ENCODE data around the gene CREB5. TPM values are rescaled to one million over a fixed set of nuclear protein-coding genes. Genes with fewer than 3 reads are reported as not detected.

The CREB5 gene
- total RNA-seq, 1 donor from 2014 or later: not detected

- H3K4me3 Mint-ChIP-seq (ENCODE audit: low read depth): no peak overlapping the region
- DNase-seq (ENCODE audit: low spot score): no peak
- H3K9me3 Mint-ChIP-seq: no peaks in the 10 kb centered on the region
- H3K27me3 Mint-ChIP-seq (ENCODE audit: low read depth): peaks cover 5% of the 10 kb centered on the region
- no peak overlapping the region for H3K27ac Mint-ChIP-seq
- intact Hi-C loops (cut with micrococcal nuclease): no loop called here
- no peaks in the 10 kb centered on the region for H3K4me1 Mint-ChIP-seq (ENCODE audit: low read depth)
- no peaks in the 10 kb centered on the region for H3K36me3 Mint-ChIP-seq (ENCODE audit: low read depth)
Measured at GRCh38 chr7:28682801-28683200, 270.5 kb downstream of the CREB5 start.

GRCh38 chr7:28684650-28685241 is 272.4 kb downstream of the CREB5 start:
- Mint-ChIP-seq H3K27me3 (ENCODE audit: low read depth) (peaks cover 5% of the 10 kb centered on the region), H3K27ac (no peak overlapping the region), H3K36me3 (ENCODE audit: low read depth) (no peaks in the 10 kb centered on the region), H3K9me3 (no peaks in the 10 kb centered on the region), H3K4me1 (ENCODE audit: low read depth) (no peaks in the 10 kb centered on the region), H3K4me3 (ENCODE audit: low read depth) (no peak overlapping the region)
- intact Hi-C loops (cut with micrococcal nuclease): no loop called here
- no peak for DNase-seq (ENCODE audit: low spot score)

GRCh38 chr7:28685242-28685643 is 272.9 kb downstream of the CREB5 start:
- H3K27ac Mint-ChIP-seq: no peak overlapping the region
- H3K4me3 Mint-ChIP-seq (ENCODE audit: low read depth): no peak overlapping the region
- H3K4me1 Mint-ChIP-seq (ENCODE audit: low read depth): no peaks in the 10 kb centered on the region
- H3K36me3 Mint-ChIP-seq (ENCODE audit: low read depth): no peaks in the 10 kb centered on the region
- no peaks in the 10 kb centered on the region for H3K9me3 Mint-ChIP-seq
- H3K27me3 Mint-ChIP-seq (ENCODE audit: low read depth): peaks cover 5% of the 10 kb centered on the region
- DNase-seq (ENCODE audit: low spot score): no peak
- intact Hi-C loops (cut with micrococcal nuclease): no loop called here

GRCh38 chr7:28685644-28686417 is 273.5 kb downstream of the CREB5 start:
- H3K27me3 Mint-ChIP-seq (ENCODE audit: low read depth): peaks cover 4% of the 10 kb centered on the region
- no peak for DNase-seq (ENCODE audit: low spot score)

GRCh38 chr7:28686418-28686800 is 274.1 kb downstream of the CREB5 start:
- Mint-ChIP-seq H3K27me3 (ENCODE audit: low read depth) (peaks cover 3% of the 10 kb centered on the region), H3K4me1 (ENCODE audit: low read depth) (no peaks in the 10 kb centered on the region), H3K9me3 (no peaks in the 10 kb centered on the region), H3K36me3 (ENCODE audit: low read depth) (no peaks in the 10 kb centered on the region), H3K27ac (no peak overlapping the region), H3K4me3 (ENCODE audit: low read depth) (no peak overlapping the region)
- no peak for DNase-seq (ENCODE audit: low spot score)
- intact Hi-C loops (cut with micrococcal nuclease): no loop called here

More at GRCh38 chr7:28685644-28686417, 273.5 kb downstream of the CREB5 start:
- no peak overlapping the region for H3K27ac Mint-ChIP-seq
- intact Hi-C loops (cut with micrococcal nuclease): no loop called here
- no peak overlapping the region for H3K4me3 Mint-ChIP-seq (ENCODE audit: low read depth)
- no peaks in the 10 kb centered on the region for H3K36me3 Mint-ChIP-seq (ENCODE audit: low read depth)
- H3K4me1 Mint-ChIP-seq (ENCODE audit: low read depth): no peaks in the 10 kb centered on the region
- H3K9me3 Mint-ChIP-seq: no peaks in the 10 kb centered on the region

DNA sequence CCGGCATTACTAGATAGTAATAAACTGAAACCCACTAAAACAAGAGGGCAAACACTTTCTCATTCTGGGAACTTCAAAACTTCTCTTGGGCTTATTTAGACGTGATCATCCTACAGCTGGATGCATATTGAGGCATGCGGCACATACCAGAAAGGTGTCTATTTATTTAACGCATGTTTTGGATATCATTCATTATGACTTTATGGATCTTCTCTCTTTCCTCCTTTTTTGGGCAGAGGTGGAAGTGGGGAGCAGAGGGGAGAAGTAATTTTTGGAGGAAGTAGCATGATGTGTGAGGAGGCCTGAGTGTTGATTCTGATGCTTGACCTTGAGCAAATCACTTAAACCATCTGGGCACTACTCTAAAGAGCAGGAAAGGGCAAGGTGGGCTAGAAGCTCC is 275.2 kb downstream of the CREB5 start:
- Mint-ChIP-seq H3K27me3 (ENCODE audit: low read depth) (peaks cover 3% of the 10 kb centered on the region), H3K36me3 (ENCODE audit: low read depth) (no peaks in the 10 kb centered on the region), H3K4me3 (ENCODE audit: low read depth) (no peak overlapping the region), H3K4me1 (ENCODE audit: low read depth) (no peaks in the 10 kb centered on the region), H3K9me3 (no peaks in the 10 kb centered on the region), H3K27ac (no peak overlapping the region)
- no peak for DNase-seq (ENCODE audit: low spot score)
- intact Hi-C loops (cut with micrococcal nuclease): no loop called here

DNA sequence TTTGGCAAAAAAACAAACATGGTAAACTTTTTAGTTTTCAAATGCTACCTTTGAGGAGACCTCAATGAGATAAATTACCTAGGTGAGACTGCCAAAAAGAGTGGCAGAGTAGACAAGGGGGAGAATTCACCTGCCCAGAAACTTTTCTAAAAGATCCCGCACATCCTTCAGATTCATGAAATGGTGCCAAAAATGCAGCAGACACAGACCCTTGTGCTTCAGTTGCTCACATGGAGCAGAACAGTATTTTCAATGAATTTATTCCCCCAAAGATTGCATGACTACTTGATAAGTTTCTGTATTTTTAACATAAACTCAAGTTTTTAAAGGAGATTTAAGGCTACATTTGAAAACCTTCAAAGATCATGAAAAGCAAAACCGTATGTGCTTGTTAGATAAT is 275.9 kb downstream of the CREB5 start:
- Mint-ChIP-seq H3K36me3 (ENCODE audit: low read depth) (no peaks in the 10 kb centered on the region), H3K27ac (no peak overlapping the region), H3K9me3 (no peaks in the 10 kb centered on the region), H3K4me3 (ENCODE audit: low read depth) (no peak overlapping the region), H3K4me1 (ENCODE audit: low read depth) (no peaks in the 10 kb centered on the region), H3K27me3 (ENCODE audit: low read depth) (peaks cover 3% of the 10 kb centered on the region)
- intact Hi-C loops (cut with micrococcal nuclease): no loop called here
- no peak for DNase-seq (ENCODE audit: low spot score)

DNA sequence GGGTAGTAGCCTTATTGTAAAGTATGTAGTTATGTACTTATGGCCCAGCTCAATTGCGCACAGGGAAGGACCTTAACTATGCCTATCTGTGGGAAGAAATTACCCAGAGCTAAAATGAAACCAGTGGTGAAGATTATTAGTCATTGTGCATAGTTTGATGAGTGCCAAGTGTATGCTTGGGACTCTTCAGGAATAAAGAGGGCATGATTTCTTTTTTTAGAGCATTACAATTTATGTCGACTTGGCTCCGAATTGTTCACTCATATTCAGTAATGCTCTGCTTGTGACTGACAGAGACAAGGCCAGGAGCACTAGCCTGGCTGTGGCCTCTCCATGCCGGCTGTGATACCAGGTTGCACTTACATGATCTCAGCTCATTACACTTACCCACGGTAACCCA is 276.3 kb downstream of the CREB5 start:
- intact Hi-C loops (cut with micrococcal nuclease): no loop called here
- H3K9me3 Mint-ChIP-seq: no peaks in the 10 kb centered on the region

GRCh38 chr7:28695300-28696295 is 283.3 kb downstream of the CREB5 start:
- H3K27me3 Mint-ChIP-seq (ENCODE audit: low read depth): no peaks in the 10 kb centered on the region
- intact Hi-C loops (cut with micrococcal nuclease): no loop called here
- no peak overlapping the region for H3K4me3 Mint-ChIP-seq (ENCODE audit: low read depth)
- no peaks in the 10 kb centered on the region for H3K4me1 Mint-ChIP-seq (ENCODE audit: low read depth)
- H3K36me3 Mint-ChIP-seq (ENCODE audit: low read depth): no peaks in the 10 kb centered on the region
- H3K27ac Mint-ChIP-seq: no peak overlapping the region
- H3K9me3 Mint-ChIP-seq: no peaks in the 10 kb centered on the region
- DNase-seq (ENCODE audit: low spot score): no peak

More for the DNA sequence above, 276.3 kb downstream of the CREB5 start:
- H3K4me3 Mint-ChIP-seq (ENCODE audit: low read depth): no peak overlapping the region
- DNase-seq (ENCODE audit: low spot score): no peak
- H3K4me1 Mint-ChIP-seq (ENCODE audit: low read depth): no peaks in the 10 kb centered on the region
- H3K27me3 Mint-ChIP-seq (ENCODE audit: low read depth): peaks cover 3% of the 10 kb centered on the region
- no peaks in the 10 kb centered on the region for H3K36me3 Mint-ChIP-seq (ENCODE audit: low read depth)
- no peak overlapping the region for H3K27ac Mint-ChIP-seq

DNA sequence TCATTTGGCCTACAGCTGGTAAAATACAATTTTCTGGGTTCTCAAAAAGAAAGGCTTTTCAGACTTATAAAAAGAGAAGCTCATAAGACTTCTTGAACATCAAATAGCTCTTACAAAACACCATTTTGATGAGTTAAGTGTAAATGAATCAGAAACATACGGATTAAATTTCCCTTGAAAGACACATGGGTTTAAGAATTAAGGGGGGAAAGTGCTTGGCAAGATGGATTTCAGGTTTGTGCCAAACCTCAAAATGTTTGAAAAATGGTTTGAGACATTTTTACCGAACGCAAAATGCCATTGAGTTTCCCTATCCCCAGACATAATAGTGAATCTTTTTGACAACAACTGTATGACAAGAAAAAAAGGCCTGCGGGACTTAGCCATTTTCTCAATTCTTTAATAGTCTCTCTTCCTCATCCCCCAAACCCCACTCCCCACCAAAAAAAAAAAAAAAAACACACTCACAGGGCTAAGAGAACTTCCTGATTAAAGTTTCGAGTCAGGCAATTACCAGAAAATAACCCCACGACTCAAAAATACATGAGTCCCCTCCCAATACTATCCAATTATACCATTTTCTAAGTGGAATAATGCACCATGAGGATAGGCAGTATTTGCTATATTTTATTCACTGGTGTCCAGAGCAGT is 285.7 kb downstream of the CREB5 start:
- H3K27ac Mint-ChIP-seq: no peak overlapping the region
- no peak for DNase-seq (ENCODE audit: low spot score)
- no peaks in the 10 kb centered on the region for H3K4me1 Mint-ChIP-seq (ENCODE audit: low read depth)
- H3K36me3 Mint-ChIP-seq (ENCODE audit: low read depth): no peaks in the 10 kb centered on the region
- H3K9me3 Mint-ChIP-seq: no peaks in the 10 kb centered on the region
- intact Hi-C loops (cut with micrococcal nuclease): no loop called here
- no peaks in the 10 kb centered on the region for H3K27me3 Mint-ChIP-seq (ENCODE audit: low read depth)
- H3K4me3 Mint-ChIP-seq (ENCODE audit: low read depth): no peak overlapping the region

DNA sequence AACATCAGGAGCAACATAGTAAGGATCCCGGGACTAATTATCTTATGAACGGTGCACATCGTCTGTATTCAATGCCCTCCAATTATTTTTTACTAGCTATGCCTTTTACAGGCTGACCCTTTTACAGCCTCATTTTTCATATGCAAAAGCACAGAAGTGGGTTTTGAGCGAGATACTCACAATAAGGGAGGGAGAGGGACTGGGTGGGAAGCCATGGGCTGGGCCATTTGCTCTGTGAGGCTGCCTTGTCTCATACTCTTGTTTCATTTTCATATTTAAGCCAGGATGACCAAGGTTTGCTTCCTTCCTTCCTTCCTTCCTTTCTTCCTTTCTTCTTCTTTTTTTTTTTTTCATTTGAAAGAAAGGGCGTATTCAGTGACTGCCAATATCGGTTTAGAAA is 286.5 kb downstream of the CREB5 start:
- no peaks in the 10 kb centered on the region for H3K27me3 Mint-ChIP-seq (ENCODE audit: low read depth)
- H3K27ac Mint-ChIP-seq: no peak overlapping the region
- no peaks in the 10 kb centered on the region for H3K9me3 Mint-ChIP-seq
- intact Hi-C loops (cut with micrococcal nuclease): no loop called here
- no peaks in the 10 kb centered on the region for H3K36me3 Mint-ChIP-seq (ENCODE audit: low read depth)
- H3K4me1 Mint-ChIP-seq (ENCODE audit: low read depth): no peaks in the 10 kb centered on the region
- DNase-seq (ENCODE audit: low spot score): no peak
- no peak overlapping the region for H3K4me3 Mint-ChIP-seq (ENCODE audit: low read depth)

DNA sequence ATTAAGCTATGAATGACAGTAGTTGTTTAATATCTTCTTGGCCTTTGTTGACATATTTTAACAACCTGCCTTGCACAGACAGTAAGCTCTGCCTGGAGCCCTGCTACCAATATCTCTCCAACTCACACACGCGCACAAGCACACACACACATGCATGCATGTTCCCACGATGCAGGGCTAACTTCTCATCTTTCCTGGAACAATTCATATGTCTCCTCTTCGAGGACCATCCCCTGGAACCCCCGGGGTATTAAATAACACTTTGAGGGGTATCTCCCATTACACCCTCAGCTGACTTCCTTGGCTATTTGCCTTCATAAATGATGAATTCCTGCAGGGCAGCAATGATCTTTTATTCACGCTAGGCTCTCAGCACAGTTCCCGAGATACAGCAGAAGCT is 287.8 kb downstream of the CREB5 start:
- intact Hi-C loops (cut with micrococcal nuclease): no loop called here
- H3K9me3 Mint-ChIP-seq: no peaks in the 10 kb centered on the region
- H3K36me3 Mint-ChIP-seq (ENCODE audit: low read depth): no peaks in the 10 kb centered on the region
- H3K4me3 Mint-ChIP-seq (ENCODE audit: low read depth): no peak overlapping the region
- H3K27ac Mint-ChIP-seq: no peak overlapping the region
- no peak for DNase-seq (ENCODE audit: low spot score)
- H3K4me1 Mint-ChIP-seq (ENCODE audit: low read depth): no peaks in the 10 kb centered on the region
- no peaks in the 10 kb centered on the region for H3K27me3 Mint-ChIP-seq (ENCODE audit: low read depth)
